NT2/D1 (cell line): ENCODE results near the gene INHA.

Source experiments
- DNase-seq: peaks from one replicate; pipeline ENCODE4 v3.0.0-alpha.2; 2011; ENCODE audit warnings: low read depth, low spot score
- H3K27me3 ChIP-seq: 2 replicates; pipeline ENCODE4 v1.6.0; 2011; ENCODE audit warnings: mild to moderate bottlenecking; ENCODE audit not compliant: insufficient read length, insufficient read depth
- H3K36me3 ChIP-seq: 2 replicates; pipeline ENCODE4 v1.6.1; 2011; ENCODE audit warnings: mild to moderate bottlenecking, low read length, mixed read lengths; ENCODE audit not compliant: insufficient read depth, insufficient read length
- H3K4me1 ChIP-seq: 2 replicates; pipeline ENCODE4 v1.5.1; 2011; ENCODE audit not compliant: insufficient read depth, insufficient read length
- H3K4me3 ChIP-seq: 2 replicates; pipeline ENCODE4 v1.5.1; 2011; ENCODE audit warnings: low read depth; ENCODE audit not compliant: insufficient read length
- H3K9ac ChIP-seq: 2 replicates; pipeline ENCODE4 v1.6.0; 2011; ENCODE audit warnings: low read depth; ENCODE audit not compliant: insufficient read length
- H3K9me3 ChIP-seq: 2 replicates; pipeline ENCODE4 v1.5.1; 2011; ENCODE audit warnings: mild to moderate bottlenecking, low read length; ENCODE audit not compliant: insufficient read depth
- SUZ12 ChIP-seq: IDR thresholded peaks from 2 replicates; pipeline ENCODE4 v1.6.1; 2011; ENCODE audit not compliant: insufficient read length, insufficient read depth; ENCODE audit errors: extremely low read depth
- YY1 ChIP-seq: IDR thresholded peaks from 2 replicates; pipeline ENCODE4 v1.6.1; 2011; ENCODE audit not compliant: insufficient read length, insufficient read depth
- ZNF274 ChIP-seq: IDR thresholded peaks from 2 replicates; pipeline ENCODE4 v1.6.1; 2011; ENCODE audit warnings: mild to moderate bottlenecking, low read depth, low read length

INHA gene

GRCh38 chr2:219537657-219538488, 34.2 kb upstream of the INHA start:
- Histone ChIP-seq H3K36me3 (peaks cover 29% of the 10 kb centered on the region), H3K4me3 (no peak overlapping the region), H3K27me3 (peaks cover 8% of the 10 kb centered on the region), H3K9ac (peak overlapping the region; percentile 59), H3K4me1 (peaks cover 36% of the 10 kb centered on the region), H3K9me3 (no peaks in the 10 kb centered on the region)
- no peak for TF ChIP-seq ZNF274
- no peak for TF ChIP-seq YY1
- TF ChIP-seq SUZ12, result no peak
- DNase-seq, result no peak

- DNase-seq, result no peak
- TF ChIP-seq ZNF274 (no peak), SUZ12 (no peak), YY1 (no peak)
- H3K4me3 ChIP-seq, result no peak overlapping the region
Measured at GRCh38 chr2:219538504-219538951, 33.6 kb upstream of the INHA start.

GRCh38 chr2:219538956-219539788, 32.9 kb upstream of the INHA start:
- H3K9me3 ChIP-seq, result no peaks in the 10 kb centered on the region
- peaks cover 6% of the 10 kb centered on the region for H3K27me3 ChIP-seq
- H3K4me1 ChIP-seq, result peaks cover 36% of the 10 kb centered on the region
- H3K4me3 ChIP-seq, result no peak overlapping the region
- TF ChIP-seq YY1 (no peak), SUZ12 (no peak), ZNF274 (no peak)
- no peak for DNase-seq
- H3K9ac ChIP-seq, result peak overlapping the region; percentile 52
- H3K36me3 ChIP-seq, result peaks cover 29% of the 10 kb centered on the region

More at GRCh38 chr2:219538504-219538951, 33.6 kb upstream of the INHA start:
- Histone ChIP-seq H3K9ac (peak overlapping the region; percentile 59), H3K9me3 (no peaks in the 10 kb centered on the region), H3K27me3 (peaks cover 4% of the 10 kb centered on the region), H3K36me3 (peaks cover 29% of the 10 kb centered on the region), H3K4me1 (peaks cover 36% of the 10 kb centered on the region)

- no peaks in the 10 kb centered on the region for H3K9me3 ChIP-seq
- peaks cover 36% of the 10 kb centered on the region for H3K4me1 ChIP-seq
- DNase-seq, result no peak
- no peak overlapping the region for H3K4me3 ChIP-seq
- H3K9ac ChIP-seq, result no peak overlapping the region
- H3K27me3 ChIP-seq, result peaks cover 16% of the 10 kb centered on the region
- peaks cover 29% of the 10 kb centered on the region for H3K36me3 ChIP-seq
- TF ChIP-seq YY1 (no peak), SUZ12 (no peak), ZNF274 (no peak)
Measured at GRCh38 chr2:219539926-219540678, 32.0 kb upstream of the INHA start.

GRCh38 chr2:219540784-219541504, 31.2 kb upstream of the INHA start:
- no peak for DNase-seq
- H3K36me3 ChIP-seq, result peaks cover 29% of the 10 kb centered on the region
- TF ChIP-seq SUZ12 (no peak), ZNF274 (no peak), YY1 (no peak)
- H3K4me3 ChIP-seq, result no peak overlapping the region
- H3K9me3 ChIP-seq, result no peaks in the 10 kb centered on the region
- peaks cover 24% of the 10 kb centered on the region for H3K27me3 ChIP-seq
- peaks cover 32% of the 10 kb centered on the region for H3K4me1 ChIP-seq
- H3K9ac ChIP-seq, result no peak overlapping the region

GRCh38 chr2:219541611-219542180, 30.4 kb upstream of the INHA start:
- TF ChIP-seq YY1 (no peak), ZNF274 (no peak), SUZ12 (no peak)
- H3K9me3 ChIP-seq, result no peaks in the 10 kb centered on the region
- H3K27me3 ChIP-seq, result peaks cover 29% of the 10 kb centered on the region
- no peak overlapping the region for H3K4me3 ChIP-seq
- peaks cover 32% of the 10 kb centered on the region for H3K4me1 ChIP-seq
- peaks cover 29% of the 10 kb centered on the region for H3K36me3 ChIP-seq
- peak overlapping the region; percentile 44 for H3K9ac ChIP-seq
- peak; percentile 71 for DNase-seq
